A673 (cell line): Measurements from ENCODE around the gene ABT1.

ENCODE experiments used
- CTCF ChIP-seq: fragments of 300-800, 200-600 bp; sonication (generic); conservative IDR thresholded peaks from 2 replicates; pipeline ENCODE4 v1.5.1; 2017; ENCODE audit warnings: low read depth, mild to moderate bottlenecking, antibody characterized with exemption, low read length, moderate library complexity, mixed read lengths
- EZH2 ChIP-seq: fragments of 200-600 bp; sonication (generic); IDR thresholded peaks from 2 replicates; pipeline ENCODE4 v1.6.1; 2017; ENCODE audit warnings: borderline replicate concordance, low read depth, mild to moderate bottlenecking, mixed read lengths, antibody characterized with exemption, low read length; ENCODE audit not compliant: poor library complexity, severe bottlenecking

GRCh38 chr6:26613689-26614683 is 17.2 kb downstream of the ABT1 start:
- TF ChIP-seq CTCF (no peak), EZH2 (peak; percentile 76)
